Trophoblast cell (in vitro differentiated cells and primary cell): Measurements from ENCODE around the gene FIBP.

Experiments
- DNase-seq, 2 donors: peaks; one replicate each; pipeline ENCODE4 v3.0.0-alpha.2; 2016
- H2AFZ ChIP-seq: 2 replicates; pipeline ENCODE4 v1.6.1; 2013; ENCODE audit warnings: low read length, moderate library complexity, mild to moderate bottlenecking; ENCODE audit not compliant: insufficient read depth, poor library complexity
- H2AK5ac ChIP-seq: 2 replicates; pipeline ENCODE4 v1.6.1; 2013; ENCODE audit warnings: mild to moderate bottlenecking, low read length
- H2BK120ac ChIP-seq: 2 replicates; pipeline ENCODE4 v1.6.1; 2013; ENCODE audit warnings: low read length, mild to moderate bottlenecking, moderate library complexity; ENCODE audit not compliant: insufficient read depth, poor library complexity
- H2BK12ac ChIP-seq: 2 replicates; pipeline ENCODE4 v1.6.1; 2013; ENCODE audit warnings: mild to moderate bottlenecking, low read length, moderate library complexity
- H2BK5ac ChIP-seq: 2 replicates; pipeline ENCODE4 v1.6.1; 2013; ENCODE audit warnings: low read length, low read depth, moderate library complexity, mild to moderate bottlenecking; ENCODE audit not compliant: poor library complexity
- H3K14ac ChIP-seq: 2 replicates; pipeline ENCODE4 v1.6.1; 2013; ENCODE audit warnings: mild to moderate bottlenecking, low read length
- H3K18ac ChIP-seq: 2 replicates; pipeline ENCODE4 v1.6.1; 2013; ENCODE audit warnings: mild to moderate bottlenecking, low read length
- H3K23ac ChIP-seq: 2 replicates; pipeline ENCODE4 v1.6.1; 2013; ENCODE audit warnings: low read length
- H3K27ac ChIP-seq: 2 replicates; pipeline ENCODE4 v1.5.1; 2013; ENCODE audit warnings: low read depth, mild to moderate bottlenecking, inconsistent platforms, low read length, moderate library complexity
- H3K27me3 ChIP-seq: 2 replicates; pipeline ENCODE4 v1.6.1; 2013; ENCODE audit warnings: inconsistent platforms, mild to moderate bottlenecking, low read length, moderate library complexity; ENCODE audit not compliant: insufficient read depth
- H3K36me3 ChIP-seq, 2 experiments: 1 replicate in 1 of 2; 2 replicates in 1 of 2; pipeline ENCODE4 v1.6.1; 2013; ENCODE audit warnings: low read length in 2 of 2, mild to moderate bottlenecking in 2 of 2, moderate library complexity in 1 of 2; ENCODE audit not compliant: insufficient read depth in 2 of 2, control insufficient read depth in 1 of 2
- H3K4ac ChIP-seq: 2 replicates; pipeline ENCODE4 v1.6.1; 2013; ENCODE audit warnings: low read depth, mild to moderate bottlenecking, low read length, moderate library complexity
- H3K4me1 ChIP-seq, 2 experiments: 1 replicate in 1 of 2; 2 replicates in 1 of 2; pipeline ENCODE4 v1.6.1; 2013; ENCODE audit warnings: low read length in 2 of 2, mild to moderate bottlenecking in 2 of 2, moderate library complexity in 1 of 2; ENCODE audit not compliant: insufficient read depth in 2 of 2, control insufficient read depth in 1 of 2
- H3K4me2 ChIP-seq: 2 replicates; pipeline ENCODE4 v1.6.1; 2013; ENCODE audit warnings: inconsistent platforms, mild to moderate bottlenecking, low read length, moderate library complexity
- H3K4me3 ChIP-seq: 2 replicates; pipeline ENCODE4 v1.5.1; 2013; ENCODE audit warnings: mild to moderate bottlenecking, low read depth, low read length, inconsistent platforms
- H3K79me1 ChIP-seq: one replicate; pipeline ENCODE4 v1.6.1; 2013; ENCODE audit warnings: low read length
- H3K79me2 ChIP-seq: 2 replicates; pipeline ENCODE4 v1.6.1; 2013; ENCODE audit warnings: low read length, mild to moderate bottlenecking; ENCODE audit not compliant: control insufficient read depth, insufficient read depth, poor library complexity
- H3K9ac ChIP-seq: 2 replicates; pipeline ENCODE4 v1.6.1; 2013; ENCODE audit warnings: mild to moderate bottlenecking, low read length
- H3K9me3 ChIP-seq: 2 replicates; pipeline ENCODE4 v1.6.1; 2013; ENCODE audit warnings: low read depth, mild to moderate bottlenecking, control low read depth, inconsistent platforms, low read length; ENCODE audit not compliant: insufficient read depth
- H4K12ac ChIP-seq: 2 replicates; pipeline ENCODE4 v1.6.1; 2013; ENCODE audit warnings: low read depth, mild to moderate bottlenecking, low read length, moderate library complexity
- H4K8ac ChIP-seq: 2 replicates; pipeline ENCODE4 v1.6.1; 2013; ENCODE audit warnings: low read depth, mild to moderate bottlenecking, low read length, moderate library complexity
- H4K91ac ChIP-seq: one replicate; pipeline ENCODE4 v1.6.1; 2013; ENCODE audit warnings: low read depth, mild to moderate bottlenecking, low read length, moderate library complexity
- WGBS: extraction: QIAGEN DNeasy Blood & Tissue Kit; methylation state at CpG from one replicate; pipeline ENCODE4 v1.1.7; 2013; ENCODE audit warnings: missing lambda C conversion rate; ENCODE audit not compliant: insufficient read length, insufficient coverage; ENCODE audit errors: extremely low coverage; 5-methylcytosine and 5-hydroxymethylcytosine counted together

FIBP gene

DNA sequence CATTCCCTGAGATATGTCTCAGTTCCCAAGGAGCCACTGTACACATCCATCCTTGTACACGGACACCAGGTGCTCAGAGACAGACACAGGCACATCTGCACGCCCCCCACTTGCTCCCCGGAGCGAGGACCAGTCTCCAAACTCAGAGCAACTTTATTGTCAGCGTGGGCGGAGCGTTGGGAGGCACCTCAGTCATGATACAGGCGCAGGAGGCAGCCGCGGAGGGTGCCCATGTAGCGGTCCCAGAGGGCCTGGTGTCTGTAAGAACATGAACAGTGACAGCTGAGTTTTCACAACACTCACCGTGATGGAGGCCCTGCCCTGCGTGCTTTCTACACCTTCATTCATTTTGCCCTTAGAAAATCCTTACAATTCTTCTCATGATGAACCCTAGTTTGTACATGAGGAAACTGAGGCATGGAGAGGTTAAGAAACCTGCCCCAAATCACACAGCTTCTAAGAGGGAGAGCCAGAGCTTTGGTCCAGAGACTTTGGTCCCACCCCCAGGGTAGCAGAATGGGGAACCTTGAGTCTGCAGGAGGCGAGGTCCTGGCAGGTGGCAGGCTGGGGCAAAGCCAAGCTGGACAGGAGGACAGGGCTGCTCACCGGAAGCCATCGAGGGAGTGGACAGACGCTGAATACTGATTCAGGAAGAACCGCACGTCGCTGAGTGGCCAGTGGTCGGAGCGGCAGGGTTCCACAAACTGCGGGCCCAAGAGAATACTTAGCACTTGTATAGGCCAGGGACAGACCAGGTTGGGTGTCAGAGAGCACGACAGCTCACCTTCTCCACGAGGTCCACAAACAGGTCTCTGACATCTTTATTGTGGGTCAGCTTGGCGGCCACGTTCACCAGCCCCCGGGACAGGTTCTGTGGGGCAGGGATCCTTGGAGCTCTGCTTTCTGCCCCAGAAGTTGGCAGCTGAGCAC, 4.2 kb downstream of the FIBP start:
- H4K8ac ChIP-seq: no peak overlapping the region
- no peak overlapping the region for H2BK120ac ChIP-seq
- H3K4ac ChIP-seq: no peak overlapping the region
- H3K4me3 ChIP-seq: no peak overlapping the region
- H3K9me3 ChIP-seq: no peaks in the 10 kb centered on the region
- H2BK12ac ChIP-seq: no peak overlapping the region
- no peak overlapping the region for H3K23ac ChIP-seq
- no peak overlapping the region for H3K27ac ChIP-seq
- H2AFZ ChIP-seq: no peak overlapping the region
- peaks cover 46 to 49% of the 10 kb centered on the region in 2 experiments for H3K36me3 ChIP-seq
- no peak for DNase-seq
- H3K79me2 ChIP-seq: peaks cover 2% of the 10 kb centered on the region
- no CpG with 5 or more reads among the region's 28 CpGs for WGBS
- H3K4me1 ChIP-seq: peaks cover 8 to 15% of the 10 kb centered on the region in 2 experiments
- no peak overlapping the region for H2BK5ac ChIP-seq
- no peak overlapping the region for H3K14ac ChIP-seq
- no peak overlapping the region for H4K12ac ChIP-seq
- H3K4me2 ChIP-seq: no peak overlapping the region
- H4K91ac ChIP-seq: no peak overlapping the region
- no peak overlapping the region for H3K9ac ChIP-seq
- H2AK5ac ChIP-seq: no peak overlapping the region
- H3K18ac ChIP-seq: no peak overlapping the region
- no peaks in the 10 kb centered on the region for H3K27me3 ChIP-seq
- peaks cover 10% of the 10 kb centered on the region for H3K79me1 ChIP-seq

GRCh38 chr11:65883058-65883761, 5.1 kb downstream of the FIBP start:
- H3K4me1 ChIP-seq: peaks cover 6 to 10% of the 10 kb centered on the region in 2 experiments
- peaks cover under 1% of the 10 kb centered on the region for H3K9me3 ChIP-seq
- no CpG with 5 or more reads among the region's 13 CpGs for WGBS
- H3K4ac ChIP-seq: no peak overlapping the region
- H2AK5ac ChIP-seq: no peak overlapping the region
- no peak overlapping the region for H3K27ac ChIP-seq
- no peak for DNase-seq
- H3K14ac ChIP-seq: no peak overlapping the region
- H2BK5ac ChIP-seq: no peak overlapping the region
- no peak overlapping the region for H4K12ac ChIP-seq
- no peak overlapping the region for H4K91ac ChIP-seq
- no peak overlapping the region for H2AFZ ChIP-seq
- peaks cover 46 to 49% of the 10 kb centered on the region in 2 experiments for H3K36me3 ChIP-seq
- no peak overlapping the region for H3K18ac ChIP-seq
- no peak overlapping the region for H3K9ac ChIP-seq
- H3K23ac ChIP-seq: no peak overlapping the region
- no peak overlapping the region for H3K4me2 ChIP-seq
- H4K8ac ChIP-seq: no peak overlapping the region
- peaks cover 5% of the 10 kb centered on the region for H3K79me1 ChIP-seq
- H3K79me2 ChIP-seq: peaks cover 2% of the 10 kb centered on the region
- no peaks in the 10 kb centered on the region for H3K27me3 ChIP-seq
- no peak overlapping the region for H3K4me3 ChIP-seq
- no peak overlapping the region for H2BK120ac ChIP-seq
- H2BK12ac ChIP-seq: no peak overlapping the region

GRCh38 chr11:65882120-65883057, 5.9 kb downstream of the FIBP start:
- Histone ChIP-seq H3K79me2 (no peaks in the 10 kb centered on the region), H4K8ac (no peak overlapping the region), H2BK5ac (no peak overlapping the region), H3K27me3 (no peaks in the 10 kb centered on the region), H3K4me1 (peaks cover 2 to 6% of the 10 kb centered on the region in 2 experiments), H2AFZ (no peak overlapping the region), H2BK12ac (no peak overlapping the region), H3K4ac (no peak overlapping the region), H3K4me2 (no peak overlapping the region), H4K91ac (no peak overlapping the region), H2AK5ac (no peak overlapping the region), H3K23ac (no peak overlapping the region), H3K79me1 (no peaks in the 10 kb centered on the region), H3K27ac (no peak overlapping the region), H3K9ac (no peak overlapping the region), H3K18ac (no peak overlapping the region), H3K36me3 (peaks cover 46 to 49% of the 10 kb centered on the region in 2 experiments), H4K12ac (no peak overlapping the region), H2BK120ac (no peak overlapping the region), H3K9me3 (peaks cover 2% of the 10 kb centered on the region), H3K4me3 (no peak overlapping the region), H3K14ac (no peak overlapping the region)
- no CpG with 5 or more reads among the region's 30 CpGs for WGBS
- no peak for DNase-seq

DNA sequence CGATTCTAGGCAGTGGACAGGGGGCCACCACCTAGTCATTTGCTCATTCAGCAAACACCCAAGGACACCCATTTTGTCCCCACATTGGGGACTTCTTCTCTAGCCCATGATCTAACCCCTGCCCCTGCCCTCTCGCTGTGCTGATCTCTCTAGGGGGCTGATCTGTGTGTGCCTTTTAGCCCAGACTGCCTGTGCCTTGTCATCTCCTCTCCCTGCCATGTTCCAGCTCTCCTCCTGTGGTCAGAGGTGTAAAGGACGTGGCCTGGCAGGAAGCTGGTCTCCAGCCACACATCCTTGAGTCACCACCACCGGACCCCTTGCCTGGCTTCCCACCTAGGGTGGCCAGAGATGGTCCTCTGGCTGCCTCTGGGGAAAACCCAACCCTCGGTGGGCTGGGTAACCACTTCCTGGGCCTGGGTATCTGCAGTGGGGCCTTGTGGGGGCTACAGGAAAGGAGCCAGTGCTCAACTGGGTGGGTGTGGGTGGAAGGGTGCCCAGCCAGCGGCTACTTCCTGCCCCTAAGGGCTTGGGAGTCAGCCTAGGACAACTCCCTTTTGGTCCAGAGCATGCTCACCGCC, 7.3 kb downstream of the FIBP start:
- no peaks in the 10 kb centered on the region for H3K79me1 ChIP-seq
- no CpG with 5 or more reads among the region's 7 CpGs for WGBS
- DNase-seq: no peak

More for the DNA sequence above, 7.3 kb downstream of the FIBP start:
- H3K9ac ChIP-seq: no peak overlapping the region
- H3K36me3 ChIP-seq: peaks cover 36 to 42% of the 10 kb centered on the region in 2 experiments
- no peak overlapping the region for H3K4me3 ChIP-seq
- no peak overlapping the region for H4K12ac ChIP-seq
- no peak overlapping the region for H3K4me2 ChIP-seq
- H2AFZ ChIP-seq: no peak overlapping the region
- no peak overlapping the region for H3K27ac ChIP-seq
- H4K91ac ChIP-seq: no peak overlapping the region
- no peak overlapping the region for H3K4ac ChIP-seq
- peaks cover 0 to 5% of the 10 kb centered on the region in 2 experiments for H3K4me1 ChIP-seq
- peaks cover 2% of the 10 kb centered on the region for H3K9me3 ChIP-seq
- H3K14ac ChIP-seq: no peak overlapping the region
- H2BK12ac ChIP-seq: no peak overlapping the region
- no peak overlapping the region for H2BK120ac ChIP-seq
- no peak overlapping the region for H3K18ac ChIP-seq
- H2BK5ac ChIP-seq: no peak overlapping the region
- no peak overlapping the region for H2AK5ac ChIP-seq
- H4K8ac ChIP-seq: no peak overlapping the region
- no peak overlapping the region for H3K23ac ChIP-seq
- no peaks in the 10 kb centered on the region for H3K79me2 ChIP-seq
- no peaks in the 10 kb centered on the region for H3K27me3 ChIP-seq
